ENCODE results near the gene DTX3. TPM values are rescaled to one million over a fixed set of nuclear protein-coding genes. Genes with fewer than 3 reads are reported as not detected.

The DTX3 gene
- total RNA-seq, 1 experiment from 2014 or later: 0.37 TPM

- TF ChIP-seq REST (IDR thresholded peaks at IDR 0.05; ENCODE audit: low read depth) (no peak), SRF (IDR thresholded peaks at IDR 0.05; ENCODE audit: low read depth) (no peak), EZH2 (IDR thresholded peaks at IDR 0.05) (no peak)
These were observed 41.3 kb upstream of the DTX3 start (continued) for GRCh38 chr12:57563358-57563757.

DNA sequence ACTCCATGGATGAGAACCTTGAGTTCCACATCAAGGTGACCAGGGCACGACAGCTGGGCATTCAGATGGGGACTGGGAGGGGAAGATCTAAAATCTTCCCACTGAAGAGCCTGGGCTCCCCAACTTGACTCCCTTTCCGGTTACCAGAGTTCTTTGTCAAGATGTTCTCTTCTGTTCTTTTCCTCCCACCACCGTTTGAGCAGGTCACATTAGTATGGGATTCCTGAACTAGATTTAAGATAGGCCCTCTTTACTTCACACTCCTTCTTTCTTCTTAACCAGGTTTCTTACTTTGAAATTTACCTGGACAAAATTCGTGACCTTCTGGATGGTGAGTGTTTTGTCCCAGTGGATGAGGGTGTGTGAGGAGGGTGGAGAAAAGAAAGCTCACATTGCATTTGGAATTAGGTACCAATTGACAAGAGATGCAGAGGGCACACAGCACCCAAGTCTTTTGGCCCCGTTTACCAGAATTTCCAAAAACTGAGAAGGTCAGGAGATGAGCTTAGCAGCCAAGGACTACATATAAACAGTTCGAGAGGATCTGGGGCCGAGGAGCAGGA, 40.4 kb upstream of the DTX3 start:
- Histone ChIP-seq H3K9ac (ENCODE audit: low read length) (no peak overlapping the region), H3K27me3 (ENCODE audit: insufficient read depth, low read length) (no peaks in the 10 kb centered on the region), H3K27ac (ENCODE audit: low read depth, low read length) (no peak overlapping the region), H4K20me1 (ENCODE audit: insufficient read depth) (no peaks in the 10 kb centered on the region), H2AFZ (ENCODE audit: low read depth, low read length, poor library complexity, severe bottlenecking) (no peak overlapping the region), H3K4me2 (ENCODE audit: low read length) (no peak overlapping the region), H3K36me3 (ENCODE audit: control insufficient read depth in 1 of 2, insufficient read depth in 2 of 2, low read length in 2 of 2) (no peaks in the 10 kb centered on the region; a peak in 2 of 4 replicates), H3K9me2 (ENCODE audit: insufficient read depth) (no peaks in the 10 kb centered on the region), H3K9me3 (ENCODE audit: control insufficient read depth in 1 of 2, insufficient read depth in 1 of 2, low read depth in 1 of 2, low read length in 2 of 2) (no peaks in the 10 kb centered on the region), H3K4me1 (ENCODE audit: control insufficient read depth in 1 of 2, insufficient read depth in 2 of 2, low read length in 2 of 2) (peaks cover 9 to 11% of the 10 kb centered on the region in 2 experiments), H3K4me3 (replicated peaks in 1 of 2; ENCODE audit: low read depth in 1 of 2, low read length in 2 of 2) (no peak overlapping the region), H3K79me2 (ENCODE audit: insufficient read depth, low read length) (no peaks in the 10 kb centered on the region)
- TF ChIP-seq ZNF274 (IDR thresholded peaks at IDR 0.05; ENCODE audit: low read depth, low read length) (no peak), SP1 (IDR thresholded peaks at IDR 0.05; ENCODE audit: low read depth) (no peak)
- POLR2A ChIA-PET: no interaction called here
- RAD21 ChIA-PET (ENCODE audit: low non-redundant PET in 1 of 2, low total read pairs in 2 of 2, uncharacterized antibody in 2 of 2, unreplicated experiment in 2 of 2): no interaction called here
- CTCF ChIA-PET: interaction anchor here (1.1 kb wide), 1 partner anchor 19 kb away, joined by 5 read pairs; no protein-coding TSS in a partner anchor
- intact Hi-C loops (cut with micrococcal nuclease): no loop called here
- DNase-seq (ENCODE audit: low read depth, low spot score) (no peak), ATAC-seq (no peak)
- BruUV-seq (replicated peaks): no TSS peak

Data from HCT116 (cell line).